ENCODE results near the gene APOE. TPM values are rescaled to one million over a fixed set of nuclear protein-coding genes. Genes with fewer than 3 reads are reported as not detected.

The APOE gene
- total RNA-seq (2021) = 530 and 547 TPM in 2 replicates
- long read RNA-seq, transcript APOE-201 (4 exons, 1,208 nt) = major isoform, 60 of 65 reads
- long read RNA-seq, partial matches to known transcripts = 0 of 65 reads
- long read RNA-seq, other reads (novel, unspliced or antisense) = 1 of 65 reads

GRCh38 chr19:44905437-44906160 lies at the start of gene APOE:
Gene APOE, plus strand, starts transcription at chr19:44905796. Its CDS starts 829 bp downstream, at chr19:44906625.
- Histone ChIP-seq H4K8ac (replicated peaks; ENCODE audit: insufficient read length, low read depth, low read length) (no peak within 1 kb of the TSS), H4K5ac (ENCODE audit: insufficient read length, low read depth, low read length) (no peak within 1 kb of the TSS), H3K27ac (ENCODE audit: insufficient read length, low read depth, low read length) (peak within 1 kb of the TSS; percentile 66), H3K14ac (ENCODE audit: insufficient read depth, low read length) (peak within 1 kb of the TSS; percentile 41), H3K18ac (ENCODE audit: insufficient read length, low read depth, low read length) (peak within 1 kb of the TSS; percentile 77), H3K23ac (ENCODE audit: insufficient read length, low read depth, low read length) (no peak within 1 kb of the TSS), H2BK20ac (ENCODE audit: low read depth, low read length, poor library complexity, severe bottlenecking) (no peak within 1 kb of the TSS), H4K91ac (ENCODE audit: insufficient read length, low read depth, low read length) (no peak within 1 kb of the TSS), H3K9me3 (ENCODE audit: control insufficient read depth, low read depth, low read length) (no peaks in the 10 kb centered on the region), H3K79me2 (ENCODE audit: insufficient read depth, low read length) (no peaks in the 10 kb centered on the region; the same call in 1 of the 2 replicates), H3K4me1 (ENCODE audit: insufficient read depth, low read length) (no peaks in the 10 kb centered on the region), H3K4ac (ENCODE audit: low read depth, low read length) (no peak within 1 kb of the TSS), H2BK12ac (ENCODE audit: insufficient read length, low read depth, low read length) (no peak within 1 kb of the TSS), H2AFZ (ENCODE audit: low read length) (no peak within 1 kb of the TSS), H3K23me2 (ENCODE audit: insufficient read length, low read depth, low read length, poor library complexity, severe bottlenecking) (no peaks in the 10 kb centered on the region), H3K27me3 (ENCODE audit: insufficient read depth, low read length) (no peaks in the 10 kb centered on the region), H3K4me2 (ENCODE audit: insufficient read depth, insufficient read length, low read length) (peak within 1 kb of the TSS; percentile 71), H2AK5ac (ENCODE audit: insufficient read length, low read length) (no peak within 1 kb of the TSS), H3K9ac (ENCODE audit: extremely low read depth, insufficient read length, low read length) (peak within 1 kb of the TSS; percentile 61), H2BK5ac (ENCODE audit: insufficient read length, low read length) (no peak within 1 kb of the TSS), H3K79me1 (ENCODE audit: insufficient read depth, low read depth, low read length, poor library complexity, severe bottlenecking) (no peaks in the 10 kb centered on the region), H2BK120ac (ENCODE audit: low read depth, low read length, poor library complexity, severe bottlenecking) (no peak within 1 kb of the TSS), H2BK15ac (ENCODE audit: low read depth, low read length) (no peak within 1 kb of the TSS), H3K56ac (ENCODE audit: insufficient read length, low read depth, low read length) (no peak within 1 kb of the TSS), H3T11ph (ENCODE audit: low read length) (no peak within 1 kb of the TSS), H4K20me1 (ENCODE audit: control insufficient read depth, insufficient read depth, insufficient read length) (no peaks in the 10 kb centered on the region)
- peak; percentile 91 for DNase-seq
- no CpG with 5 or more reads among the region's 20 CpGs for WGBS (ENCODE audit: extremely low coverage, insufficient read length, low lambda C conversion rate)
- Mint-ChIP-seq H3K27ac (peak within 1 kb of the TSS; percentile 95 to 99 (median 98)), H3K4me1 (peaks cover 15 to 33% of the 10 kb centered on the region in 2 experiments), H3K9me3 (no peaks in the 10 kb centered on the region), H3K36me3 (ENCODE audit: insufficient read depth in 1 of 3, low read depth in 3 of 3) (peaks cover 21 to 60% (median 51%) of the 10 kb centered on the region in 3 experiments; a peak in 6 of 7 replicates), H3K4me3 (peak within 1 kb of the TSS; percentile 92 to 99), H3K27me3 (ENCODE audit: low read depth) (no peaks in the 10 kb centered on the region)
- TF ChIP-seq CTCF (conservative IDR thresholded peaks at IDR 0.05) = no peak
